GM19455 (cell line): Measurements from ENCODE around the gene ZNF292.
"Not testable (repeated sequence)": the region's sequence is repeated elsewhere in the genome, so short reads cannot be mapped to it uniquely, and the experiment has no call there.

Experiments used
- ATAC-seq: cut with Tn5 transposase; IDR thresholded peaks from one replicate; pipeline ENCODE4 v1.9.1; 2021; ENCODE audit not compliant: unreplicated experiment

Gene ZNF292

DNA sequence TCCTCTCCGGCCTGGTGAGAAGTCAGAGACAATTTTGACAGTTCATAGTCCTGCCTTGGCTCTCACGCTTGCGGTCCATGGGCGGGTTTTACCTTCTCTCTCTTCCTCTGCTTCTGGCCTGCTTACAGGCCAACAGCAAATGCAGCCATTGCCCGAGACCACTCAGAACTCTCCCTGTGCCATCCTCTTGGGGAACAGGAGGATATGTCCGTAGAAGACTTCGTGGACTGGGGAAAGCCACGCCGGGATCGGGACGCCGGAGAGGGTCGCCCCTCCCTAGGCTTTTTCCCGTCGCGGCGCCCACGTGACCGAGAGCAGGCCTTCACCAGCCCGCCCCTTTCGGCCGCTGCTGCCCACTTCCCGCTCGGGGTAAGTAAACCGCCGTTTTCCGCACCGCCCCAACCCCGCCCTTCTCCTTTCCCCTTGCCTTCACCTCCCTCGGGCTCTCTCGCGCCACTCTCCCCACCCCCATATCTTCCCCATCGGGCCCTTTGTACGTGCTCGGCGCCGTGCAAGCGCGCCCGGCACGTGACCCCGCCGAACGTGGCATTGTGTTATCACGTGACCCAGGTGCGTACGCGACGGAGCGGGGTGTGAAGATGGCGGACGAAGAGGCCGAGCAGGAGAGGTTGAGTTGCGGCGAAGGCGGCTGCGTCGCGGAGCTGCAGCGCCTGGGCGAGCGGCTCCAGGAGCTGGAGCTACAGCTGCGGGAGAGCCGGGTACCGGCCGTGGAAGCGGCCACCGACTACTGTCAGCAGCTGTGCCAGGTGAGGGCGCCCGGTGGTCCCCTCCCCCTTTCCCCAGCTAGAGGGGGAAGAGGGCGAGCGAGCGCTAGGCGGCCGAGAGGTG is at the start of gene ZNF292:
Gene ZNF292 (plus strand): TSS at position 573 of the 849 bp plus-strand sequence. CDS start 27 bp downstream, at position 600.
- peak; percentile 72 for ATAC-seq

DNA sequence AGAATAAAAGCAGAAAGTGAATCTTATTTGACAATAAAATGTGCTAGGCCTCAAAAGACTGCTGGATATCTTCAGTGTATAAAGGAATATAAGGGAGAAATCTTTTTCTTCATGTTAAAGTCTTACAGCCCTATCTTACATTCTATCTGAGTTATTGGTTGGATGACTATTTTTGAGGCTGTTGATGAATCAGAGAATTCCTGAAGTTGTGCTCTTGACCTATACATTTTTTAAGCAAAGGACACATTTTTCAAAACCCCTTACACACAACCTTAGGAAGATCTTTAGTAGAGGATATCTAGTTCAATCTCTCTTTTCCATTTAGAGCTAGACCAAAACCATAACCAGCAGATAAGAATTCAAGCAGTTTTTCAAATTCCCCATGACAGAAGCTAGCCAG is 49.5 kb upstream of the ZNF292 start:
- no peak for ATAC-seq

DNA sequence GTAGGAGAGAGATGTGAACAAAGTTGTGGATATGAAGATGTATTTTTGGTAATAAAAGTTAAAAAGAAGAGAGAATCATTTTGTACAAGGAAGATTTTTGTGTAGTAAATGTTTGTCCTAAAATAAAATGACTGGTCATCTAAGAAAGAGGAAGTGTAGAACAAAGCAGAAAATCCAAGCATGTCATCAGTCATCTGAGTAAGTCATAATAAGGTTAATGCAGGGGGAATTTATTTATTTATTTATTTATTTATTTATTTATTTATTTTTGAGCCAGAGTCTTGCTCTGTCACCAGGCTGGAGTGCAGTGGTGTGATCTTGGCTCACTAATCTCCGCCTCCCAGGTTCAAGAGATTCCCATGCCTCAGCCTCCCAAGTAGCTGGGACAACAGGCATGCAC is 44.7 kb upstream of the ZNF292 start:
- ATAC-seq: no peak

DNA sequence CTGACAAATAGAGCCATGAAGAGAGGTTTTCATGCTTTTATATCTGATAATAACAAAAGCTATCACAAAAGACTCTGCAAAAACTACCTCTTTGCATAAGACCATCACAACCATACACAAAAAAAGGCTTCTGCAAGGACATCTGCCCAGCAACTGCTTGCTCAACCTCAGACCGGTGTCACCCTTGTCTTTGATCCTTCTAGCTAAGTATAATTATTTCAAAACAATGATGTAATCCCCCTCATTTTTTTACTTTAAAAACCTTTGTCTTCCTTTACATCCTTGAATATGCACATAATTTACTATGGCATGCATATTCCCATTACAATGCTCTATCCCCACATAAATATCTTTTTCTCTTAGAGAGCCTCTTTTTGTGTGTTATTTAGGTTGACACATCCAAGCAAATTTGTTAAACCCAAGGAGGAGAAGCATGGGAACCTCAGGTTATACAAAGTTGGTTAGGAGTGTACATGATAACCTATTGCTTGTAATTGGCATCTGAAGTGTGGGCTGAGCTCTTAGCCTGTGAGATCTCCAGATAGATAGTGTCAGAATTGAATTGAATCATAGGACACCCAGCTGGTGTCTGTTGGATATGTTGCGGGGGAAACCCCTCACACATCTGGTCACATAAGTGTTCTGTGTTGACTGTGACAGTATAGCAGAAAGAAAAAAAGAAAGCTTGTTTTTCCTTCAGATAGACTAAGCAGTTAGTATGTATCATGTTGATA is 39.8 kb upstream of the ZNF292 start:
- ATAC-seq: peak; percentile 88

DNA sequence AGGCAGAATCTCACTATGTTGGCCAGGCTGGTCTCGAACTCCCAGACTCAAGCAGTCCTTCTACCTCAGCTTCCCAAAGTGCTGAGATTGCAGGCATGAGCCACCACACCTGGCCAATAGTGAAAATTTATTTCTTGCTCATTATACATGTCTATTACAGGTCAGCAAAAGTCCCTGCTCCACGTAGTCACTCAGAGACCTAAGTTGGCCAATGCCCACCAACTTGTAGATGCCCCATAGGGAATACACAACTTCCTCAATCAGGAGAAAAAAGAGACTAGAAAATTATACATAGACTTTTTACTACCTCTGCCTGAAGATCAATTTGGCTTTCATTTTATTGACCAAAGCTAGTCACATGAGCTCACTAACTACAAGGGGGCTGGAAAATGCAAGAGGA is 38.4 kb upstream of the ZNF292 start:
- ATAC-seq: no peak

DNA sequence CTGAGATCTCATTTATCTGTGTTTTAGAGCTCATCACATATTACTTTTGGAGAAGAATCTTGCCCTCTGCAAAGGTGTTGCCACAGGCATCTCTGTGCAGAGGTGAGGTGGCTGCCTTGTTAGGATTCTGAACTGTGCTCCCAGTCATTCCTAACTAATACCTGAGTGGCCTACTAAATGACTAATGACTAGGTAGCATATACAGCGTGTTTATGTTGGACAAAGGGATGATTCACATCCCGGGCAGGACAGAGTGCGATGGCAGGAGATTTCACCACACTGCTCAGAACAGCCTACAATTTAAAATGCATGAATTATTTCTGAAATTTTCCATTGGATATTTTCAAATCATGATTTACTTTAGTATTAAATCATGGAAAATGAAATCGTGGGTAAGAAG is 37.3 kb upstream of the ZNF292 start:
- ATAC-seq: no peak

DNA sequence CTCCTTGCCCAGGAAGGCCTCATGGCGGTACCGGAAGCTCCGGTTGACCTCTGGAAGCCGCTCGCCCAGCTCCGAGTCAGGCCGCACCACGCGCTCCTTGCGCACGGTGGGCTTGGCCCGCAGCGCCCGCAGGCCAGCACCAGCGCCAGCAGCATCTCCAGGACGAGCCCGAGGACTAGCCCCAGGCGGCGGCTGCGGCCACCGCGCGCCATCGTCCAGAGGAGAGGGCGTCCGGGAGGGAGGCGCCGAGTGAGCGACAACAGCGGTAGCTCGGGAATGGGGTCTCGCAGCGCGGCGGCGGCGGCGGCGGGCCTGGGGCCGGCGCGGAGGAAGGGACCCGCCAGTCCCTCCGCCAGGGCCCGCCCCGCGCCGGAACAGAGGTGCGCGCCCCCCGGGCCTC is 32.9 kb upstream of the ZNF292 start:
- no peak for ATAC-seq

DNA sequence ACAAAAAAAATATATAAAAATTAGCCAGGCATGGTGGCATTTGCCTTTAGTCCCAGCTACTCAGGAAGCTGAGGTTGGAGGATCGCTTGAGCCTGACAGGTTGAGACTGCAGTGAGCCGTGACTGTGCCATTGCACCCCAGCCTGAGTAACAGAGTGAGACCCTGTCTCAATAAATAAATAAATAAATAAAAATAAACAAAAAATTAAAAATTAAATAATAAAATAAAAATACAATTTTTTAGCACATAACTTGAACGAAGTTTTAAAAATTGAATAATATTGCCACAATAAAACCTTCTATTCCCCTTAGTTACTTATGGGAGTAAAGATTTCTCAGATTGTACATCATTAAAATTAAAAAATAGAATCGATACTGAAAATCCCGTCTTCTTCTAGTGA is 31.3 kb upstream of the ZNF292 start:
- no peak for ATAC-seq

DNA sequence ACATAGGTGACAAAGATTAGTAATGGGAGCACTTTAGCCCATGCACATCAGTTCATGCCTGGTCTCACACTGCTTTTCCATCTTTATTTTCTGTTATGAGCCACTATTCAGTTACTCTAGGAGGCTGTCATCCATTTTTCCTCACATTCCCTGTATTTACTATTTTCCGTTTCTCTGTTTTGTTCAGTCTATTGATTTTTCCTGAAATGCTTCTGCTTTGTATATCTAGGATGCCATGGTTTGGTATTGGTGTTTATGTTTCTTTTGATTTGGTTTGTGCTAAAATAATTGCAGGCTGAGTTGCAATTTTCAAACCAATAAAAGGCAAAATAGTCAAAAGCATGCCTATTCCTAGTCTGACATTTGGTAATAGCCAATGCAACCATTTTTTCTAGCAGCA is 28.9 kb upstream of the ZNF292 start:
- no peak for ATAC-seq

DNA sequence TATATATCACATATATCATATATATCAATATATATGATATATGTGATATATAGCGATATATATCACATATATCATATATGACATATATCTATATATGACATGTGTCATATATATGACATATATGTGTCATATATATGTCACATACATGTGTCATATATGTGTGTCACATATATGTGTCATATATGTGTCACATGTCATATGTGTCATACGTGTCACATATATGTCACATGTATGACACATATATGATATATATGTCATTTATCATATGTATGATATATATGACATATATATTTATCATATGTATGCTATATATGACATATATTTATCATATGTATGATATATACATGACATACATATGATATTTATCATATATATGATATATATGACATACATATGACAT is 27.6 kb upstream of the ZNF292 start:
- no peak for ATAC-seq

DNA sequence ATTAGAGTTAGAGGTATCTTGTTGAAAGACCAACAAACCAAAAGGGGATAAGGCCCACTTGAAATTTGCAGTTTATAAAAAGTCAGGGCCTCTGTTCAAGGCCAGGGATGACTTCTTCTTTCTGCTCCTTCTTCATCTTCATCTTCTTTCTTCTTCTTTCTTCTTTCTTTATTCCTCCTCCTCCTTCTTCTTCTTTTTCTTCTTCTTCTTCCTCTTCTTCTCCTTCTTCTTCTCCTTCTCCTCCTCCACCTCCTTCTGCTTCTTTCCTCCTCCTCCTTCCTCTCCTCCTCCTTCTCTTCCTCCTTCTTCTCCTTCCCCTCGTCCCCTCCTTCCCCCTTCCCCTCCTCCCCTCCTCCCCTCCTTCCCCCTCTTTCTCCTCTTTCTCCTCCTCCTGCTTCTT is 18.4 kb upstream of the ZNF292 start:
- no peak for ATAC-seq

DNA sequence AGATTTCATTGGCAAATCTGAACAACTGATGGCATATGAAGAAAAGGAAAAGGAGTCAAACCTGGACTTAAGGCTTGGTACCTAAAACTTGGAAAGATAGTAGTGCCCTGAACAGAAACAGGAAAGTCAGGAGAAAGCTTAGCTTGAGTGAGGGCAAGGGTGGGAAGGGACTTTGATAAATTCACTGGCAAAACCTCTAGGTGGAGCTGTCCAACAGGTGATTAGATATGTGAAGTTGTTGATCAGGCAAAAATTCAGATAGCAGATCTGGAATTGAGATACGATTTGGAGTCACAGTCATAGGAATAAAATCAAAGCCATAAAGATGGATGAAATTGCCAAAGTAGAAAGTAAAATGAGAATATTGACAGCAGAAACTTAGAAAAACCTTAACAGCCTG is 16.1 kb upstream of the ZNF292 start:
- peak; percentile 82 for ATAC-seq

DNA sequence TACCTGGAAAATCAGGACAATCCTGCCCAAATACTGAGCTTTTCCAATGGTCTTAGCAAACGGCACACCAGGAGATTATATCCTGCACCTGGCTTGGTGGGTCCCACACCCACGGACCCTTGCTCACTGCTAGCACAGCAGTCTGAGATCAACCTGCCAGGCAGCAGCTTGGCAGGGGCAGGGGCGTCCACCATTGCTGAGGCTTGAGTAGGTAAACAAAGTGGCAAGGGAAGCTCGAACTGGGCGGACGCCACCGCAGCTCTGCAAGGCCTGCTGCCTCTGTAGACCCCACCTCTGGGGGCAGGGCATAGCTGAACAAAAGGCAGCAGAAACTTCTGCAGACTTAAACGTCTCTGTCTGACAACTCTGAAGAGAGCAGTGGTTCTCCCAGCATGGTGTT is 15.4 kb upstream of the ZNF292 start:
- ATAC-seq: not testable (repeated sequence)

DNA sequence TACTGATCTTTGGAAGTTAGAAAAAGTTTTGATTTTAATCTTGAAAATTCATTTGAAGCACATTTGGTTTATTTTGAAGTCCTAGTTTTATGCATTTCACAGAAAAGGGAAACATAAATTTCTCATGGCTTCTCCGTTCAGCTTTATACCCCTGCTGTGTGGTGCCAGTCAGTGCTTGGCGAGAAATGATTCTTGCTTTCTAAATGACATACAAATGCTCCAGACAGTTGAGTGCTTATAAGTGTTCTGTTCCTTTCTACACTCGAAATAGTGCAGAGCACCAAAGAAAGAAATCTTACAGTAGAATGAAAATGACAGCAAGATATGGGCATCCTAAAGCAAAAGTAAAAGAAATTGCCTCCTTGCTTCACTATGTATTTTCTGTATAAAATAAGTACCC is 9.0 kb upstream of the ZNF292 start:
- ATAC-seq: peak; percentile 73

DNA sequence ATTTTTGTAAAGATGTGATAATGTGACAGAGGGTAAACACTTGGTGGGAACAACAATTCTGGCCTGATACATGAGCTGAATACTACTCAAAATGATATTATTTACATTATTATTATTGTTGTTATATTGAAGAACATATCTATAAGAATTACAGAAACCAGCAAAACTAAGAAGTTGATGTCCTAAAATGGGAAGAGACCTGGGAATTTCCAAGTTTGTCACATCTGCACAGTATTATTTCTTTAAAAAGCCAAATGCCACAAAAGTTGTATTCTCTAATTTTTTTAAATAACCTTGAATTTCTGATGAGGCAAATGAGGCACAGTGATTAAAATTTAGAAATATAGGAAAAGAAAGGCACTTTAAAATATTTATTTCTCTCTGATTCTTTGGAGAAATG is 5.0 kb upstream of the ZNF292 start:
- no peak for ATAC-seq

DNA sequence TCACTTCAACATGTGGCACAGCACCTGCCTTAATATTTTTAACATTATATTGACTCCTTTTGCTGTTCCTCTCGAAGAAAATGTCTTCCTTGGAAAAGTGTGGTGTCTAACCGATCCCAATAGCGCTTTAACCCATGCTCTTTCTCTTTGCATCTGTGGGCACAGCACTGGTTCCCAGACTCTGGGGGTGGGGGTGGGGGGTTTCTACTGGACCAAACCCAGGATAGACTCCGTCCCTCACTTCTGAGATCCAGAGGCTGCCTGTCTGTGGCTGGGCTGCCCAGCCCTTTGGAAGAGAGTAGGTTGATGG is 3.9 kb upstream of the ZNF292 start:
- no peak for ATAC-seq

DNA sequence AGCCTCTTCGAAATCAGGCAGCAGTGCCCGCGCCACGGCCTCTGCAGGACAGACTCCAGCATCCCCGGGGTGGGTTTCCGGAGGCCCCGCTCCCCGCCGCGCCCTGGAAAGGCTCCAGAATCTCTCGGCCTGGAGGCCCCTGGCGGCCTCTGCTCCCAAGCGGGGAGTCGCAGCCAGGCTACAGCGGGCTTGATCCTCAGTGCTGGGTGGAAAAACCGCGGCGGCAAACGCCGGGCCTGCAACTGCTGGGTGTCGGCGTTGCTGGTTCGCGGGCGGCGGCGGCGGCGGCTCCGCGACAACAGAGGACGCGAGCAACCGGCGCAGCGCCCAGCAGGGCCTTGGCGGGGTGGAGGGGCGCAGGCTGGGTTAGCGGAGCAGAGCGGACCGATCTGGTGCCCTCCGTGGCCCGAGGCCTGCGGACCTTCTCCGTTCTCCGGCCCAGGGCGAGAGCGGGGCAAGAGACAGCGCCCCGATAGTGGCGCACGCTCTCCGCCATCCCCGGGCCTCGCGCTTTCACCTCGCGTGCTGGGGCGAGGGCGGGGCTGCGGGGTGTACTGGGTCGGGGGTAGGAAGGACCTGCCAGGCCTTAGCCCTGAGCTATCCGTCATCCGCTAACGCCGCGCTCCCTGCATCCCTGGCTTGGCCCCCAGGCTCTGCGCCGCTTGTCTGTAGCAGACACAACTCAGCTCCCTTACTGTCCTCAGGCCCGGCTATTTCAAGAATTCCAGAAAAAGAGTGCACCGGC is 3.4 kb upstream of the ZNF292 start:
- ATAC-seq: peak; percentile 34

DNA sequence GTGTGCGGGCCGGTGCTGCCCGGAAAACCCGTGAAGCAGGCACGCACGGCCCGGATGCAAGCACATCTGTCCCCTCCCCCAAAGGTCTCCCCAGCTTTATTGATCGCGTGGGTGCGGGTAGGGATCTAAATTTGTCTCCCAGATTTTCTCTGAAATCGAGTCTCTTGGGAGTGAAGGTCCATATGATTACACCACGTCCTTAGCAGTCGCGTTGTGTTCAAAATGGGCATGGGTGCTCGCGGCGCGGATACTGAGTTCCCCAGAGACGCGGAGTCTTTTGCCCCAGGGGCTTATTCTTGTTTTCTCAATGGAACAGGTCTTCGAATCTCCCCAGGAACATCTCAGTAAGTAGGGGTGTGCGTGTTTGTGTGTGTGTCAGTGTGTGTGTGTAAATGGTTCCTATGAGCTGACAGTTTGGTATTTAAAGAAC is 2.8 kb upstream of the ZNF292 start:
- no peak for ATAC-seq

DNA sequence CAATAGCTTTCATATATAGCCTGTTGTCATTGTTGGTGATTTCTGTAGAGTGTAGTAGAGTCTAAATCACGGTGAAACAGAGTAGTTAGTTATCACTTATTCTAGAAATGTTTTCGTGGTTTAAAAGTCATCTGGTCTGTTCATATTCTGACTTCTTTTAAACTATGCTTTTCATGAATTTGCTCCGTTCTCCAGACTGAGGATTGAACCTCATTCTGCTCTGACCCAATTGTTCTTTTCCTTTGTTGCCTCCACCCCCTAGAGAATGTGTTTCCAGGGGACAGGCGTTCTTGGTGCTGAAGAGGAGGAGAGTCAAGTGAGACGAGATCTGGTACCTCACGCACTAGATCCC is 748 bp upstream of the ZNF292 start:
- no peak for ATAC-seq

DNA sequence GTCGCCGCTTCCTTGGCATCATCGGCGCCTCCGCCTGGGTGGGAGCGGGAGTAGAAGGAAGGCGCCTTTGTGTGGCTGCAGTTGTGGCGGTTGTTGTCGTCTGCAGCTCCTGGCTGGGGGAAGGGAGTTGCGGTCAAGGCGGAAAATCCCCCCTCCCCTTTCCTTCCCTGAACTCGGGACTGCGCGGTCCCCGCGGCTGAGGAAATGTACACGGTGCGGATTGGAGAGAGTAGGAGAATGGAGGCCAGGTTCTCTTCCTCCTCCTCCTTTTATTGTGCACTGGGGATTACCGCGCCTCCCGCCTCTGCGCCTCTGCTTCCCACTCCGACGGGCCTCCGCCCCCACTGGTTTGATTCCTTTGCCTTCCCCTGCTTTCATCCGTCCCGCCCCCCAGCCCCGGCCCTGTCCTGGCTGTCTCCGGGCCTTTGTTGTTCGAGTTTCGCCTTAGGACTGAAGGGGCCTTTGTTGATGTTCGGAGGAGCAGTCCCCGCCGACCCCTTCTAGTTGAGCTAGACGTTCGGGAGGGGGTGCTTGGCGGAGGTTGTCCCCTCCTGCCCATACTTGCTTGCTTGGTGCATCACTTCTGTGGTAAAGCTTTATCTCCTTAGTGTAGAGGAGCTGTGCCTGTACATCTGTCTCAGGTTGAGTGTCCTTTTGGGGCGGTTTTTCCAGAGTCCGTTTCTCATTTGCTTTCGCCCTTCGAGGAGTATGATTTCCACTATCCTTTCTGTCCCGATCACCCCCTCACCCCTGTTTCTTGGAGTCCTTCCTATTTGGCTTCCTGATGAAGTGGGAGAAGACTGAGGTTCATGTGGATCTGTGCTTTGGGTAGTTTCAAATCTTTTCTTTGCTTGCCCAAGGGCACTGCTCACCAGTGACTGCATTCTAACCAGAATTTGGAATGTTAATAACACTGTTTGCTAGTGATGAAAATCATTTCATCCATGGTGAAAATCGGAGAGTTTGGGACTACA is 764 bp downstream of the ZNF292 start:
- ATAC-seq: no peak

DNA sequence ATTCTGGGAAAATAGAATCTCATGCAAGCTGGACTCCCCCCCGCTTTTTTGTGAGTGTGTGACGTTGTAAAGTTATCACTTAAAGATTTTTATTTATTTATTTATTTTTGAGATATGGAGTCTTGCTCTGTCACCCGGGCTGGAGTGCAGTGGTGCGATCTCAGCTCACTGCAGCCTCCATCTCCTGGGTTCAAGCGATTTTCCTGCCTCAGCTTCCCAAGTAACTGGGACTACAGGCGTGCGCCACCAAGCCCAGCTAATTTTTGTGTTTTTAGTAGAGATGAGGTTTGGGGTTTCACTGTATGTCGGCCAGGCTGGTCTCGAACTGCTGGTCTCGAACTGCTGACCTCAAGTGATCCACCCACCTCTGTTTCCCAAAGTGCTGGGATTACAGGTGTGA is 2.2 kb downstream of the ZNF292 start:
- not testable (repeated sequence) for ATAC-seq
